H1 (cell line): ENCODE data around the gene TBL2. TPM values are rescaled to one million over a fixed set of nuclear protein-coding genes. Genes with fewer than 3 reads are reported as not detected.

ENCODE experiments used
- CTCF ChIA-PET: fragments of 300-600 bp; sonication (Branson Sonifier 250); formaldehyde crosslinking; loops from one replicate; lab custom pipeline; 2021; ENCODE audit not compliant: partially characterized antibody; lab: Charles Lee
- POLR2A ChIA-PET: fragments of 300-600 bp; sonication (Branson Sonifier 250); formaldehyde crosslinking; loops from one replicate; lab custom pipeline; 2021; ENCODE audit warnings: inconsistent platforms; ENCODE audit not compliant: partially characterized antibody; lab: Charles Lee
- DNase-seq, 2 experiments: peaks; one replicate each; pipeline versions ENCODE4 v3.0.0 to v3.0.0-alpha.2; 2010 to 2022; ENCODE audit warnings: low spot score in 2 of 2, low read depth in 1 of 2, mixed read lengths in 1 of 2
- FAIRE-seq: peaks from 2 replicates; lab custom pipeline; 2011; peaks lifted over from hg19 to GRCh38; lab: Jason Lieb, UNC
- H2AFZ ChIP-seq: 2 replicates; pipeline ENCODE4 v1.8.1; 2012; ENCODE audit warnings: low read length, inconsistent platforms
- H2AK5ac ChIP-seq: 2 replicates; pipeline ENCODE4 v1.6.1; 2013; ENCODE audit warnings: low read depth, low read length
- H2BK120ac ChIP-seq: replicated peaks from 2 replicates; pipeline ENCODE3; 2013; ENCODE audit warnings: low read depth, low read length, inconsistent platforms
- H2BK12ac ChIP-seq: 2 replicates; pipeline ENCODE4 v1.6.1; 2013; ENCODE audit warnings: low read depth, low read length
- H2BK15ac ChIP-seq: 2 replicates; pipeline ENCODE4 v1.6.1; 2013; ENCODE audit warnings: low read length
- H2BK20ac ChIP-seq: 2 replicates; pipeline ENCODE4 v1.6.1; 2013; ENCODE audit warnings: low read length
- H2BK5ac ChIP-seq: 2 replicates; pipeline ENCODE4 v1.6.1; 2013; ENCODE audit warnings: low read depth, low read length
- H3K14ac ChIP-seq: 2 replicates; pipeline ENCODE4 v1.6.1; 2013; ENCODE audit warnings: inconsistent platforms; ENCODE audit not compliant: insufficient read length
- H3K18ac ChIP-seq: 2 replicates; pipeline ENCODE4 v1.6.1; 2013; ENCODE audit warnings: low read length; ENCODE audit errors: extremely low read depth
- H3K23ac ChIP-seq: 2 replicates; pipeline ENCODE4 v1.6.1; 2013; ENCODE audit warnings: inconsistent platforms; ENCODE audit not compliant: insufficient read length
- H3K23me2 ChIP-seq: 2 replicates; pipeline ENCODE4 v1.6.1; 2013; ENCODE audit warnings: low read depth, low read length
- H3K27ac ChIP-seq: 2 replicates; pipeline ENCODE4 v1.6.1; 2011; ENCODE audit warnings: low read depth, low read length, inconsistent platforms
- H3K27me3 ChIP-seq, 4 experiments: replicated peaks in 1 of 4; 1 replicate in 1 of 4; 2 replicates in 3 of 4; pipeline versions ENCODE4 v1.6.1 to v1.8.1; 2011 to 2013; ENCODE audit warnings: low read length in 3 of 4, mild to moderate bottlenecking in 3 of 4, inconsistent platforms in 2 of 4, mixed read lengths in 2 of 4, moderate library complexity in 1 of 4; ENCODE audit not compliant: control insufficient read depth in 3 of 4, insufficient read depth in 3 of 4; ENCODE audit errors: extremely low read depth in 1 of 4
- H3K36me3 ChIP-seq, 4 experiments: 2 replicates each; pipeline versions ENCODE4 v1.6.1 to v1.8.1; 2011 to 2013; ENCODE audit warnings: mild to moderate bottlenecking in 4 of 4, low read length in 3 of 4, moderate library complexity in 2 of 4, control low read depth in 1 of 4, inconsistent platforms in 1 of 4; ENCODE audit not compliant: insufficient read depth in 4 of 4, control insufficient read depth in 2 of 4
- H3K4ac ChIP-seq: replicated peaks from 2 replicates; pipeline ENCODE3; 2013; ENCODE audit warnings: low read length, low read depth, mixed read lengths, inconsistent platforms; ENCODE audit not compliant: insufficient read length
- H3K4me1 ChIP-seq, 4 experiments: replicated peaks in 1 of 4; 1 replicate in 1 of 4; 2 replicates in 3 of 4; pipeline versions ENCODE4 v1.6.1 to v1.8.1; 2011 to 2013; ENCODE audit warnings: low read length in 3 of 4, inconsistent platforms in 2 of 4, mixed read lengths in 1 of 4; ENCODE audit not compliant: insufficient read depth in 4 of 4, control insufficient read depth in 3 of 4
- H3K4me2 ChIP-seq, 2 experiments: 2 replicates each; pipeline versions ENCODE4 v1.6.1 to v1.8.1; 2011 to 2013; ENCODE audit warnings: low read depth in 2 of 2, low read length in 2 of 2, control low read depth in 1 of 2, inconsistent platforms in 1 of 2, mild to moderate bottlenecking in 1 of 2; ENCODE audit not compliant: insufficient read depth in 1 of 2
- H3K4me3 ChIP-seq, 4 experiments: fragments of 200-600, 300-600 bp in 1 of 4; sonication (generic), shearing (Covaris generic), sonication (Bioruptor Twin) in 1 of 4; 2 replicates each; pipeline versions ENCODE4 v1.5.1 to v1.8.1; 2011 to 2016; ENCODE audit warnings: low read length in 4 of 4, low read depth in 3 of 4, control low read depth in 2 of 4, inconsistent platforms in 2 of 4, mild to moderate bottlenecking in 2 of 4, mixed read lengths in 1 of 4, moderate library complexity in 1 of 4; ENCODE audit not compliant: insufficient read depth in 2 of 4; ENCODE audit errors: extremely low read depth in 1 of 4
- H3K56ac ChIP-seq: replicated peaks from 2 replicates; pipeline ENCODE3; 2013; ENCODE audit warnings: low read depth, mild to moderate bottlenecking, mixed read lengths, low read length, inconsistent platforms; ENCODE audit not compliant: insufficient read length
- H3K79me1 ChIP-seq: 2 replicates; pipeline ENCODE4 v1.6.1; 2013; ENCODE audit warnings: low read depth, low read length, control low read depth
- H3K79me2 ChIP-seq, 2 experiments: 2 replicates each; pipeline versions ENCODE4 v1.6.1 to v1.8.1; 2012 to 2013; ENCODE audit warnings: low read length in 2 of 2, mild to moderate bottlenecking in 2 of 2, inconsistent platforms in 1 of 2; ENCODE audit not compliant: insufficient read depth in 2 of 2, control insufficient read depth in 1 of 2
- H3K9ac ChIP-seq, 4 experiments: replicated peaks in 1 of 4; 1 replicate in 1 of 4; 2 replicates in 3 of 4; pipeline versions ENCODE4 v1.6.1 to v1.8.1; 2011 to 2013; ENCODE audit warnings: low read depth in 3 of 4, low read length in 3 of 4, control low read depth in 2 of 4, mild to moderate bottlenecking in 2 of 4, moderate library complexity in 2 of 4, inconsistent platforms in 1 of 4; ENCODE audit errors: extremely low read depth in 1 of 4
- H3K9me3 ChIP-seq, 2 experiments: 2 replicates each; pipeline versions ENCODE4 v1.6.1 to v1.8.1; 2012 to 2013; ENCODE audit warnings: mild to moderate bottlenecking in 2 of 2, moderate library complexity in 2 of 2, control low read depth in 1 of 2, inconsistent platforms in 1 of 2, low read depth in 1 of 2, low read length in 1 of 2, mixed read lengths in 1 of 2; ENCODE audit not compliant: insufficient read depth in 2 of 2
- H4K20me1 ChIP-seq, 2 experiments: replicated peaks in 1 of 2; 2 replicates each; pipeline versions ENCODE3 to v1.8.1; 2011 to 2013; ENCODE audit warnings: inconsistent platforms in 2 of 2, low read length in 2 of 2, mild to moderate bottlenecking in 1 of 2; ENCODE audit not compliant: insufficient read depth in 2 of 2, control insufficient read depth in 1 of 2
- H4K5ac ChIP-seq: 2 replicates; pipeline ENCODE4 v1.6.1; 2013; ENCODE audit warnings: low read length, low read depth, mixed read lengths, inconsistent platforms; ENCODE audit not compliant: insufficient read length
- H4K8ac ChIP-seq: 2 replicates; pipeline ENCODE4 v1.8.0; 2013; ENCODE audit warnings: mild to moderate bottlenecking, moderate library complexity, low read length, inconsistent platforms; ENCODE audit not compliant: insufficient read depth; ENCODE audit errors: extremely low read depth
- H4K91ac ChIP-seq: replicated peaks from 2 replicates; pipeline ENCODE3; 2013; ENCODE audit warnings: low read length, mixed read lengths, inconsistent platforms; ENCODE audit not compliant: insufficient read length
- ASH2L ChIP-seq: fragments of 200-600, 300-600 bp; sonication (generic); IDR thresholded peaks from one replicate; pipeline ENCODE4 v1.7.1; 2017; ENCODE audit warnings: low read length
- CBX5 ChIP-seq: fragments of 300-800, 300-1000 bp; sonication (generic); IDR thresholded peaks from 2 replicates; pipeline ENCODE4 v1.7.1; 2016; ENCODE audit warnings: antibody characterized with exemption, low read length, low read depth
- CREB1 ChIP-seq: IDR thresholded peaks from 2 replicates; pipeline ENCODE4 v1.6.1; 2012; ENCODE audit warnings: inconsistent platforms
- MAX ChIP-seq: IDR thresholded peaks from 2 replicates; pipeline ENCODE4 v1.6.1; 2012; ENCODE audit warnings: inconsistent platforms
- NANOG ChIP-seq: IDR thresholded peaks from 2 replicates; pipeline ENCODE4 v1.6.1; 2011; ENCODE audit warnings: low read length, low read depth, mild to moderate bottlenecking, inconsistent platforms; ENCODE audit not compliant: insufficient read depth, poor library complexity, severe bottlenecking
- WGBS, 2 experiments: shearing (Covaris generic) in 1 of 2; methylation state at CpG; one replicate each; pipeline versions ENCODE4 v1.1.6 to v1.1.7; 2013 to 2015; ENCODE audit warnings: low lambda C conversion rate in 2 of 2, mixed read lengths in 2 of 2, inconsistent platforms in 1 of 2, low coverage in 1 of 2, missing lambda C conversion rate in 1 of 2; ENCODE audit not compliant: insufficient replicate concordance in 2 of 2, insufficient coverage in 1 of 2, insufficient read length in 1 of 2; ENCODE audit errors: extremely low coverage in 1 of 2, missing lambda C conversion rate in 1 of 2; 5-methylcytosine and 5-hydroxymethylcytosine counted together
- polyA plus RNA-seq, 7 experiments: library from polyadenylated mRNA; depleted of rRNA in 3 of 7; stranded (reverse) in 5 of 7; unstranded in 2 of 7; fragments of >200 nt in 5 of 7; fragments of 200-250 nt in 2 of 7; gene quantifications; 1 replicate in 5 of 7; 2 replicates in 1 of 7; 4 replicates in 1 of 7; pipeline versions ENCODE4 v1.2.1 to v1.2.3, GENCODE V29; 2011 to 2013; ENCODE audit warnings: missing spikeins in 2 of 7, mixed read lengths in 2 of 7
- total RNA-seq: library from RNA; stranded (reverse); fragmentation: NEBNext Ultra II Directional; extraction: Animal tissue kit (Norgen Biotek cat#: 25700); gene quantifications from 2 replicates; pipeline ENCODE4 v1.2.1, GENCODE V29; 2021

The TBL2 gene
- total and polyA plus RNA-seq, 2 of the 8 experiments (the other 6 are each of a cell fraction or from before 2014, with no cell fraction given) = 25.8 to 29.7 TPM

- Histone ChIP-seq H2BK20ac (no peak overlapping the region), H4K5ac (no peak overlapping the region), H2BK12ac (no peak overlapping the region), H3K79me2 (peaks cover 0 to 30% of the 10 kb centered on the region in 2 experiments; a peak in 3 of 4 replicates), H3K56ac (no peak overlapping the region), H2AFZ (no peak overlapping the region), H3K4me3 (peak overlapping the region; percentile 68 to 87 (median 76)), H3K23ac (no peak overlapping the region), H4K91ac (no peak overlapping the region), H3K18ac (peak overlapping the region; percentile 96), H3K27me3 (peaks cover 0 to 8% (median 1%) of the 10 kb centered on the region in 4 experiments; a peak in 4 of 7 replicates), H3K4me1 (peaks cover 0 to 3% (median 1%) of the 10 kb centered on the region in 4 experiments; a peak in 2 of 7 replicates), H3K9ac (peak overlapping the region; percentile 95 to 99 (median 98)), H2BK120ac (no peak overlapping the region), H3K9me3 (no peaks in the 10 kb centered on the region), H3K4me2 (peak overlapping the region; percentile 92 to 94), H4K8ac (peak overlapping the region; percentile 100), H2BK5ac (peak overlapping the region; percentile 83; the same call in 1 of the 2 replicates), H3K36me3 (no peaks in the 10 kb centered on the region), H3K23me2 (peaks cover 9% of the 10 kb centered on the region), H3K14ac (no peak overlapping the region), H4K20me1 (peaks cover 2 to 3% of the 10 kb centered on the region in 2 experiments), H3K4ac (no peak overlapping the region), H2AK5ac (no peak overlapping the region), H2BK15ac (no peak overlapping the region), H3K27ac (peak overlapping the region; percentile 99), H3K79me1 (peaks cover 6% of the 10 kb centered on the region; the same call in 1 of the 2 replicates)
- no peak for FAIRE-seq
- no CpG with 5 or more reads among the region's 36 CpGs for WGBS, 2 experiments
- ChIA-PET CTCF (no interaction called here), POLR2A (interaction anchor here (0.6 to 2.5 kb wide), 14 partner anchors 10 to 145 kb away, joined by 3 to 31 read pairs (median 4); partner anchors contain the start of genes BAZ1B and TBL2)
- peak; percentile 81 to 95 for DNase-seq
- TF ChIP-seq ASH2L (no peak), CBX5 (no peak), NANOG (no peak), CREB1 (peak; percentile 86), MAX (no peak)
These were observed 21.3 kb downstream of the TBL2 start for GRCh38 chr7:73557108-73557396.
